ENCODE results near the gene SERPINE3.

- TF ChIP-seq CTCF (IDR thresholded peaks at IDR 0.05) (no peak), POLR2A (IDR thresholded peaks at IDR 0.05) (no peak), POLR2AphosphoS5 (IDR thresholded peaks at IDR 0.05) (no peak)
These were observed 2.3 kb downstream of the SERPINE3 start for GRCh38 chr13:51341791-51342190.

Data from transverse colon (tissue), 4 donors.